ENCODE data around the gene NR2C1. TPM values are rescaled to one million over a fixed set of nuclear protein-coding genes. Genes with fewer than 3 reads are reported as not detected.

Gene NR2C1
- total RNA-seq, 4 donors from 2014 or later, result 31.5 to 57.3 (median 40.4) TPM

- DNase-seq (ENCODE audit: extremely low spot score), result peak; percentile 97
- Histone ChIP-seq H3K4me3 (peak within 1 kb of the TSS; percentile 75 to 89 (median 82)), H3K27me3 (no peaks in the 10 kb centered on the region), H3K36me3 (peaks cover 0 to 20% (median 10%) of the 10 kb centered on the region in 4 donors), H3K27ac (replicated peaks in 1 of 4) (peak within 1 kb of the TSS; percentile 82 to 88 (median 86)), H3K4me1 (peaks cover 19 to 49% (median 42%) of the 10 kb centered on the region in 4 donors), H3K9me3 (peaks cover 0 to 14% (median 8%) of the 10 kb centered on the region in 4 donors)
- intact Hi-C loops (cut with DNase I), result no loop called here
- WGBS, result 0% methylated on average over 23 of the region's 34 CpGs
- TF ChIP-seq CTCF (IDR thresholded peaks at IDR 0.05), result no peak
- no peak for TF ChIP-seq EP300 (IDR thresholded peaks at IDR 0.05)
- TF ChIP-seq POLR2A (IDR thresholded peaks at IDR 0.05; ENCODE audit: low read depth), result peak; percentile 43
- TF ChIP-seq POLR2AphosphoS5 (IDR thresholded peaks at IDR 0.05), result peak; percentile 88 to 96
Measured at GRCh38 chr12:95003213-95003920, 70.1 kb downstream of the NR2C1 start, which contains the start of gene NDUFA12. Gene NDUFA12 (minus strand): TSS chr12:95003697. CDS start chr12:95003680, 17 bp downstream.

- 19% methylated on average over 3 of the region's 3 CpGs for WGBS
- Histone ChIP-seq H3K27me3 (no peaks in the 10 kb centered on the region), H3K27ac (replicated peaks in 1 of 4) (peak overlapping the region; percentile 82 to 88 (median 86)), H3K4me3 (peak overlapping the region; percentile 75 to 89 (median 82)), H3K36me3 (peaks cover 0 to 20% (median 10%) of the 10 kb centered on the region in 4 donors), H3K9me3 (peaks cover 0 to 8% (median 2%) of the 10 kb centered on the region in 4 donors), H3K4me1 (peaks cover 19 to 49% (median 42%) of the 10 kb centered on the region in 4 donors)
- TF ChIP-seq POLR2A (IDR thresholded peaks at IDR 0.05; ENCODE audit: low read depth) (no peak), POLR2AphosphoS5 (IDR thresholded peaks at IDR 0.05) (no peak), EP300 (IDR thresholded peaks at IDR 0.05) (no peak), CTCF (IDR thresholded peaks at IDR 0.05) (no peak)
- intact Hi-C loops (cut with DNase I), result no loop called here
- no peak for DNase-seq (ENCODE audit: extremely low spot score)
Measured at GRCh38 chr12:95002754-95003153, 70.7 kb downstream of the NR2C1 start.

- H3K4me3 ChIP-seq, result no peak overlapping the region
- no peak overlapping the region for H3K27ac ChIP-seq (replicated peaks in 1 of 4)
- peaks cover 19 to 43% (median 39%) of the 10 kb centered on the region in 4 donors for H3K4me1 ChIP-seq
- no peaks in the 10 kb centered on the region for H3K9me3 ChIP-seq
- WGBS, result 64% methylated on average over 4 of the region's 4 CpGs
- TF ChIP-seq POLR2A (IDR thresholded peaks at IDR 0.05; ENCODE audit: low read depth) (no peak), EP300 (IDR thresholded peaks at IDR 0.05) (no peak), CTCF (IDR thresholded peaks at IDR 0.05) (no peak), POLR2AphosphoS5 (IDR thresholded peaks at IDR 0.05) (no peak)
- intact Hi-C loops (cut with DNase I), result no loop called here
- DNase-seq (ENCODE audit: extremely low spot score), result no peak
- no peaks in the 10 kb centered on the region for H3K27me3 ChIP-seq
- peaks cover 7 to 44% (median 29%) of the 10 kb centered on the region in 4 donors for H3K36me3 ChIP-seq
Measured at GRCh38 chr12:94998326-94998725, 75.1 kb downstream of the NR2C1 start.

- H3K36me3 ChIP-seq, result peaks cover 10 to 50% (median 32%) of the 10 kb centered on the region in 4 donors
- no peak for DNase-seq (ENCODE audit: extremely low spot score)
- TF ChIP-seq CTCF (IDR thresholded peaks at IDR 0.05) (no peak), POLR2A (IDR thresholded peaks at IDR 0.05; ENCODE audit: low read depth) (no peak), EP300 (IDR thresholded peaks at IDR 0.05) (no peak), POLR2AphosphoS5 (IDR thresholded peaks at IDR 0.05) (no peak)
- no peaks in the 10 kb centered on the region for H3K27me3 ChIP-seq
- H3K4me1 ChIP-seq, result peaks cover 16 to 39% (median 36%) of the 10 kb centered on the region in 4 donors
- H3K9me3 ChIP-seq, result no peaks in the 10 kb centered on the region
- H3K27ac ChIP-seq (replicated peaks in 1 of 4), result no peak overlapping the region
- H3K4me3 ChIP-seq, result no peak overlapping the region
- intact Hi-C loops (cut with DNase I), result no loop called here
Measured at GRCh38 chr12:94997726-94998125, 75.7 kb downstream of the NR2C1 start.

Data from esophagus muscularis mucosa (tissue), 4 donors.